AG04450 (cell line): Measurements from ENCODE around the gene EIF3M. TPM values are rescaled to one million over a fixed set of nuclear protein-coding genes. Genes with fewer than 3 reads are reported as not detected.

Source experiments
- CTCF ChIA-PET: fragments of 300-600, 350-600 bp; formaldehyde crosslinking; extraction: SDS; loops from one replicate; lab custom pipeline; 2022; ENCODE audit warnings: antibody characterized with exemption, inconsistent platforms; lab: Charles Lee
- POLR2A ChIA-PET: fragments of 350-600 bp; formaldehyde crosslinking; extraction: SDS; loops from one replicate; lab custom pipeline; 2021; ENCODE audit warnings: antibody characterized with exemption, inconsistent platforms; lab: Yijun Ruan, JAX
- DNase-seq: peaks from one replicate; pipeline ENCODE4 v3.0.0-alpha.2; 2011; ENCODE audit warnings: low read depth, low spot score
- H3K27ac ChIP-seq: one replicate; pipeline ENCODE4 v1.5.1; 2012; ENCODE audit warnings: low read depth, low read length, control low read depth
- H3K27me3 ChIP-seq: one replicate; pipeline ENCODE4 v1.6.0; 2012; ENCODE audit warnings: low read length; ENCODE audit not compliant: control insufficient read depth, insufficient read depth
- H3K4me3 ChIP-seq: 2 replicates; pipeline ENCODE4 v1.5.1; 2011; ENCODE audit warnings: mild to moderate bottlenecking, low read depth, low read length, control low read depth
- H3K9me3 ChIP-seq: 2 replicates; pipeline ENCODE4 v1.5.1; 2012; ENCODE audit warnings: low read length; ENCODE audit not compliant: control insufficient read depth, insufficient read depth
- polyA plus RNA-seq: library from polyadenylated mRNA; depleted of rRNA; stranded (reverse); fragments of >200 nt; gene quantifications from 2 replicates; pipeline ENCODE4 v1.2.3, GENCODE V29; 2011
- TF ChIP-seq, protein P1 (sequence below): IDR thresholded peaks from 2 replicates; pipeline ENCODE4 v1.5.1; 2011; ENCODE audit warnings: low read depth, low read length, control low read depth, inconsistent platforms

The EIF3M gene
- polyA plus RNA-seq, 1 experiment: 584 TPM

DNA sequence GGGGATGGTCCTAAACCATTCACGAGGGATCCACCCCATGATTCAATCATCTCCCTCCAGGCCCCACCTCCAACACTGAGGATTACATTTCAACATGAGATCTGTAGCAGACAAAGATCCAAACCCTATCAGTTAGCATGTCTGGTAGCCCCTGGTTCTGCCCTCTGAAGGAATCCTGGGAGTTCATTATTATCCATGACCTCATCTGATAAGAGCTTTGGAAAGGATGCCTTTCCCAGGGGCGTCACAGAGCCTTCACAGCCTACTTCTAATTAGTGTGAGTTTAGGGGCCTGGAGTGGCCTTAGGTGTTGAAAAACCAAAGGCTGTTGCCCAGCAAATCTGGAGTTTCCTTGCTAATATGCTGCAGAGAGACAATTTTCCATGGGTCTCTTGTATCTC lies 8.6 kb upstream of the EIF3M start:
- no peak for DNase-seq
- ChIA-PET CTCF (no interaction called here), POLR2A (no interaction called here)
- Histone ChIP-seq H3K27ac (no peak overlapping the region), H3K27me3 (peaks cover 10% of the 10 kb centered on the region), H3K4me3 (no peak overlapping the region), H3K9me3 (no peaks in the 10 kb centered on the region)
- TF ChIP-seq, protein P1, sequence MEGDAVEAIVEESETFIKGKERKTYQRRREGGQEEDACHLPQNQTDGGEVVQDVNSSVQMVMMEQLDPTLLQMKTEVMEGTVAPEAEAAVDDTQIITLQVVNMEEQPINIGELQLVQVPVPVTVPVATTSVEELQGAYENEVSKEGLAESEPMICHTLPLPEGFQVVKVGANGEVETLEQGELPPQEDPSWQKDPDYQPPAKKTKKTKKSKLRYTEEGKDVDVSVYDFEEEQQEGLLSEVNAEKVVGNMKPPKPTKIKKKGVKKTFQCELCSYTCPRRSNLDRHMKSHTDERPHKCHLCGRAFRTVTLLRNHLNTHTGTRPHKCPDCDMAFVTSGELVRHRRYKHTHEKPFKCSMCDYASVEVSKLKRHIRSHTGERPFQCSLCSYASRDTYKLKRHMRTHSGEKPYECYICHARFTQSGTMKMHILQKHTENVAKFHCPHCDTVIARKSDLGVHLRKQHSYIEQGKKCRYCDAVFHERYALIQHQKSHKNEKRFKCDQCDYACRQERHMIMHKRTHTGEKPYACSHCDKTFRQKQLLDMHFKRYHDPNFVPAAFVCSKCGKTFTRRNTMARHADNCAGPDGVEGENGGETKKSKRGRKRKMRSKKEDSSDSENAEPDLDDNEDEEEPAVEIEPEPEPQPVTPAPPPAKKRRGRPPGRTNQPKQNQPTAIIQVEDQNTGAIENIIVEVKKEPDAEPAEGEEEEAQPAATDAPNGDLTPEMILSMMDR: no peak

DNA sequence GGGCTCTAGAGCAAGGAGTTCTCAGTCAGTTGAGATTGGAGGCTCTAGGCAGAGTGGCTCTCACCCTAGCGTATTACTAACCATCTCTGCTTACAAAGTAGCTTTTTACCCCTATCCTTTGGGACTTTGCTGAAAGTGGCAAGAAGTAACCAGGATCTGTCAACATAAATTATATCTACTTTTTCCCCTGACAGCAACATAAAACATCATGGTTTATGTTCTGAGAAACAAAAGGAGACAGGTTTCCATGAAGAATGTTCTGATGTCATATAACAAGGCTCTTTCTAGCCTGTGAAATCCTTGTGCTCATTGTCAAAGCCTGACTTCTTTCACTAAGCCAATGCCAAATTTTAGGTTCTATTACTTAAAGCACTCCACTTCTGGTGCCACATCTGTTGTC lies 7.2 kb upstream of the EIF3M start:
- POLR2A ChIA-PET: no interaction called here

DNA sequence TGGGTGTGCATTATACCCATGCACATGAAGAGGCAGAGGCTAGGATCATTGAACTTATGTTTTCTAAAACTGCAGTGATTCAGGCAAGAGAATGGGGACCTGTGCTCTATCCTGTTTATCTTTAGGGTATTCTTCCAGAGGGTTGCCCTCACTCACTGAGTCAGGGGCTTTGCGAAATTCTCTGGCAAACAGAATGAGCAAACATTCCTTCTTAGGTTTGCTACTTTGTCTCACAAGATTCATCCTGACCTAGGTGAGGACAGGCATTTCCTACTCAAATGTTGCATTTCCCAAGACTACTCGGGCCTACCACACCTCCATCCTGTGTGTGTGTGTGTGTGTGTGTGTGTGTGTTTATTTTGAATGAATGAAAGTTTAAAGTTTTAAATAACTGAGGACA lies 2.7 kb upstream of the EIF3M start:
- H3K27ac ChIP-seq: no peak overlapping the region
- POLR2A ChIA-PET: no interaction called here
- peaks cover 3% of the 10 kb centered on the region; the same call in 1 of the 2 replicates for H3K9me3 ChIP-seq
- no peak overlapping the region for H3K4me3 ChIP-seq
- TF ChIP-seq, protein P1: no peak
- CTCF ChIA-PET: no interaction called here
- DNase-seq: no peak
- no peaks in the 10 kb centered on the region for H3K27me3 ChIP-seq

More for the DNA sequence above, 7.2 kb upstream of the EIF3M start:
- no peak for DNase-seq
- TF ChIP-seq, protein P1: no peak
- peaks cover 4% of the 10 kb centered on the region for H3K27me3 ChIP-seq
- no peak overlapping the region for H3K4me3 ChIP-seq
- no peak overlapping the region for H3K27ac ChIP-seq
- no peaks in the 10 kb centered on the region for H3K9me3 ChIP-seq
- CTCF ChIA-PET: no interaction called here

DNA sequence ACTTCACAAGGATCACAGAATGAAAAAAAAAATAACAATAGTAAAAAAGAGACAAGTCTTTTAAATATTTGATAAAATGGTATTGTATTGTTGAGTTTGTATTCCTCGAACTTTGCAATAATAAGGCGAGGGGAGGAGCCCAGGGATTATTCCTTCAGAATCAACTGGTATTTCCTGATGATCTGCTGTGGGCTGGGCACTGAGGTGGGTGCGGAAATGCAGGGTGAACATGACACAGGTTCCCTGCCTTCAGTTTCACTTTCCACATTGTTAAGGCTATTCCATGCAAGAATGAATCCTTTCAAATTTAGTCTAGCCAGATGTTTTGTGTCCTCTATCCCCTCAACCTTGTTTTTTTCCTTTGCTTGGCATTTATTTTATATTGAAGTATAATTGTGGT lies 2.1 kb upstream of the EIF3M start:
- Histone ChIP-seq H3K4me3 (no peak overlapping the region), H3K27me3 (no peaks in the 10 kb centered on the region), H3K9me3 (peaks cover 3% of the 10 kb centered on the region; the same call in 1 of the 2 replicates), H3K27ac (no peak overlapping the region)
- ChIA-PET POLR2A (no interaction called here), CTCF (no interaction called here)
- TF ChIP-seq, protein P1: no peak
- no peak for DNase-seq

DNA sequence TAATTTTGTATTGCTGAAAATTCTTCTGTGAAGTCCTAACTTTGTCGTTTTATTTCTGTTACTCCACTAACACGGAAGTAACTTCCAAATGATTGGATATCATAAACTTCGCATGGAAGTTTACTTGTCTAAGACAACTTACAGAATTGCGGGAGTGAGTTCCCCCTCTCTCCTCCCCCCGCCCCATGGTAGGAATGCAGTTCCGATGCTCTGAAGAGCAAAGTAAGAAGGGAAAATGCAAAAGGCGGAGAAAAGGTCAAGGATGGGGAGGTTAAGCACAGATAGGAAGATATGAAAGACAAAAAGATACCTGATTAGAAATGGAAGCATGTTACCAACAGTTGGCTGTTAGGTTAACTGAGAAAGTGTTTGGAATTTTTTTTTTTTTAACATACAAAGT lies 1.3 kb downstream of the EIF3M start:
- Histone ChIP-seq H3K27me3 (no peaks in the 10 kb centered on the region), H3K4me3 (peak overlapping the region; percentile 90), H3K27ac (no peak overlapping the region), H3K9me3 (peaks cover 3% of the 10 kb centered on the region; the same call in 1 of the 2 replicates)
- no peak for DNase-seq
- ChIA-PET CTCF (no interaction called here), POLR2A (no interaction called here)
- TF ChIP-seq, protein P1: no peak
